Loucy (cell line): ENCODE data around the gene FAF2.

Source experiments
- H2AFZ ChIP-seq: fragments of 200-600 bp; sonication (generic); 2 replicates; pipeline ENCODE4 v1.6.0; 2016; ENCODE audit warnings: antibody characterized with exemption, mild to moderate bottlenecking, low read length, moderate library complexity
- H3F3A ChIP-seq: fragments of 200-600 bp; 2 replicates; pipeline ENCODE4 v1.6.0; 2016; ENCODE audit warnings: antibody characterized with exemption, low read depth, mild to moderate bottlenecking
- H3K27me3 ChIP-seq: fragments of 200-600 bp; sonication (generic); 2 replicates; pipeline ENCODE4 v1.6.1; 2014; ENCODE audit warnings: low read length, mild to moderate bottlenecking; ENCODE audit not compliant: insufficient read depth, poor library complexity, severe bottlenecking
- H3K36me3 ChIP-seq: fragments of 200-600 bp; sonication (generic); 2 replicates; pipeline ENCODE4 v1.6.1; 2016; ENCODE audit warnings: low read length; ENCODE audit not compliant: insufficient read depth
- H3K4me1 ChIP-seq: fragments of 200-600 bp; sonication (generic); 2 replicates; pipeline ENCODE4 v1.5.1; 2014; ENCODE audit warnings: low read length, mild to moderate bottlenecking; ENCODE audit not compliant: insufficient read depth, poor library complexity, severe bottlenecking
- H3K4me2 ChIP-seq: fragments of 200-600 bp; sonication (generic); 2 replicates; pipeline ENCODE4 v1.6.0; 2014; ENCODE audit warnings: antibody characterized with exemption, low read length, low read depth, mild to moderate bottlenecking; ENCODE audit not compliant: poor library complexity, severe bottlenecking
- H3K4me3 ChIP-seq: fragments of 200-600 bp; sonication (generic); 2 replicates; pipeline ENCODE4 v1.5.1; 2014; ENCODE audit warnings: low read length, mild to moderate bottlenecking, mixed read lengths; ENCODE audit not compliant: poor library complexity, severe bottlenecking
- H3K79me2 ChIP-seq: fragments of 200-600 bp; sonication (generic); 2 replicates; pipeline ENCODE4 v1.6.1; 2014; ENCODE audit warnings: low read length; ENCODE audit not compliant: insufficient read depth
- H3K9ac ChIP-seq: fragments of 200-600 bp; sonication (generic); 2 replicates; pipeline ENCODE4 v1.6.0; 2014; ENCODE audit warnings: mild to moderate bottlenecking, low read depth, low read length, moderate library complexity; ENCODE audit not compliant: poor library complexity, severe bottlenecking
- H3K9me2 ChIP-seq: fragments of 200-600 bp; sonication (generic); replicated peaks from 2 replicates; pipeline ENCODE4 v1.6.1; 2016; ENCODE audit warnings: low read depth, low read length, mixed read lengths
- H3K9me3 ChIP-seq: fragments of 200-600 bp; sonication (generic); 2 replicates; pipeline ENCODE4 v1.6.1; 2014; ENCODE audit warnings: mild to moderate bottlenecking, antibody characterized with exemption, low read length, low read depth; ENCODE audit not compliant: insufficient read depth
- H4K20me1 ChIP-seq: fragments of 200-600 bp; sonication (generic); 2 replicates; pipeline ENCODE4 v1.6.0; 2014; ENCODE audit warnings: antibody characterized with exemption, low read length, mild to moderate bottlenecking; ENCODE audit not compliant: insufficient read depth, poor library complexity, severe bottlenecking
- EZH2phosphoT487 ChIP-seq: fragments of 200-600 bp; IDR thresholded peaks from 2 replicates; pipeline ENCODE4 v1.6.1; 2018; ENCODE audit warnings: antibody characterized with exemption, mild to moderate bottlenecking, moderate library complexity, borderline replicate concordance
- TF ChIP-seq, protein P1 (sequence below): fragments of 200-600 bp; sonication (generic); conservative IDR thresholded peaks from 2 replicates; pipeline ENCODE4 v1.5.1; 2014; ENCODE audit warnings: mild to moderate bottlenecking, antibody characterized with exemption, low read length

Gene FAF2

DNA sequence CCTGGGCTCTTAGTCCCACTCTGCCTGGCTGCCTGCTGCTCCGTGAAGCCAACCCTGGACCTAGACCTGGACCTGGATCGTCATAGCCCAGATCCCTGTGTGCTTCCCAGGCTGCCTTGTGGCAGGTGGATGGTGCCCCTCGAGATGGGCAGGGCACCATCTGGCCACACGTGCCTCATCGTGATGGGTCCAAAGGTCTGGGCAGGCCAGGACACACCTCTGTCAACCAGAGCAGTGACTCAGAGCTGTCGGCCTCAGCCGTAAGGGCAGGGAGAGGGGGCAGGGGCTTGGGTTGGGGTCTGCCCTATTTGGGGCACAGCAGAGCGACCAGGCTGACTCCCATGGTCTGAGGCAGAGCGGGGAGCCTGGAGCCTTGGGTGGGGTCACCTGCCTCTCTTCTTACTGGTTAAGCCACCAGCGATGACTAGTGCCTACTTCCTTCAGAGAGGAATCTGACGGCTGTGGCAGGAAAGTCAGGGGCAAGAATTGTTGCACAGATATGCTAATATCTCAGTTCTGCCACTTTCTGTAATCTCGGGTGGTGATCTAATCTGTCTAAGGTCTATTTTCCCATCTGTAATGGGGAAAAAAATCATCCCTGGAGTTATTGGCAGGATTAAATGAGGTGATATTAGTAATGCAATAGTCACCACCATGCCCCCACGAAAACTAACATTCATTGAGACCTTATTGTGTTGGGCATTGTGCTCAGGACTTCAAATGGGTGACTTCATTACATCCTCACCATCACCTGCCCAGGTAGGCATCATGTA is 97.7 kb downstream of the FAF2 start:
- H3F3A ChIP-seq: no peaks in the 10 kb centered on the region
- no peaks in the 10 kb centered on the region for H4K20me1 ChIP-seq
- H3K4me1 ChIP-seq: peaks cover 8% of the 10 kb centered on the region
- no peaks in the 10 kb centered on the region for H3K9me3 ChIP-seq
- H3K27me3 ChIP-seq: no peaks in the 10 kb centered on the region
- H2AFZ ChIP-seq: no peak overlapping the region
- H3K9me2 ChIP-seq: no peaks in the 10 kb centered on the region
- H3K9ac ChIP-seq: no peak overlapping the region
- H3K79me2 ChIP-seq: peaks cover 20% of the 10 kb centered on the region; the same call in 1 of the 2 replicates
- H3K36me3 ChIP-seq: no peaks in the 10 kb centered on the region
- H3K4me2 ChIP-seq: no peak overlapping the region
- H3K4me3 ChIP-seq: no peak overlapping the region
- no peak for TF ChIP-seq EZH2phosphoT487

DNA sequence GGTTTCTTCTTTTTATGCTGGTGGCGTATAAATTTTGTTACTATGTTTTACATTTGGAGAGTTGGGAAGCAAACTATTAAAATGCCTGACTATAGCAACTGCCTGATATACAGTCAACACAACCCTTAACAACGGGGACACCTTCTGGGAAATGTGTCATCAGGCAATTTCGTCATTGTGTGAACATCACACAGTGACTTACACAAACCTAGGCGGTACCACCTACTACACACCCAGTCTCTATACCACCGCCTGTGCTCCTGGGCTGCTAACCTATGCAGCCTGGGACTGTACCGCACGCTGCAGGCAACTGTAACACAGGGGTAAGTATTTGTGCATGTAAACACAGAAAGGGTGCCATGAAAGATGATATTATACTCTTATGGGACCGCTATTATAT is 99.6 kb downstream of the FAF2 start:
- Histone ChIP-seq H2AFZ (no peak overlapping the region), H3K36me3 (no peaks in the 10 kb centered on the region), H3K4me3 (no peak overlapping the region), H3K27me3 (no peaks in the 10 kb centered on the region), H3K9me2 (no peaks in the 10 kb centered on the region), H4K20me1 (no peaks in the 10 kb centered on the region), H3K4me2 (no peak overlapping the region), H3K4me1 (no peaks in the 10 kb centered on the region), H3K79me2 (peaks cover 20% of the 10 kb centered on the region; the same call in 1 of the 2 replicates), H3F3A (no peaks in the 10 kb centered on the region), H3K9me3 (no peaks in the 10 kb centered on the region), H3K9ac (no peak overlapping the region)
- TF ChIP-seq, protein P1, sequence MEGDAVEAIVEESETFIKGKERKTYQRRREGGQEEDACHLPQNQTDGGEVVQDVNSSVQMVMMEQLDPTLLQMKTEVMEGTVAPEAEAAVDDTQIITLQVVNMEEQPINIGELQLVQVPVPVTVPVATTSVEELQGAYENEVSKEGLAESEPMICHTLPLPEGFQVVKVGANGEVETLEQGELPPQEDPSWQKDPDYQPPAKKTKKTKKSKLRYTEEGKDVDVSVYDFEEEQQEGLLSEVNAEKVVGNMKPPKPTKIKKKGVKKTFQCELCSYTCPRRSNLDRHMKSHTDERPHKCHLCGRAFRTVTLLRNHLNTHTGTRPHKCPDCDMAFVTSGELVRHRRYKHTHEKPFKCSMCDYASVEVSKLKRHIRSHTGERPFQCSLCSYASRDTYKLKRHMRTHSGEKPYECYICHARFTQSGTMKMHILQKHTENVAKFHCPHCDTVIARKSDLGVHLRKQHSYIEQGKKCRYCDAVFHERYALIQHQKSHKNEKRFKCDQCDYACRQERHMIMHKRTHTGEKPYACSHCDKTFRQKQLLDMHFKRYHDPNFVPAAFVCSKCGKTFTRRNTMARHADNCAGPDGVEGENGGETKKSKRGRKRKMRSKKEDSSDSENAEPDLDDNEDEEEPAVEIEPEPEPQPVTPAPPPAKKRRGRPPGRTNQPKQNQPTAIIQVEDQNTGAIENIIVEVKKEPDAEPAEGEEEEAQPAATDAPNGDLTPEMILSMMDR: no peak
- TF ChIP-seq EZH2phosphoT487: no peak

DNA sequence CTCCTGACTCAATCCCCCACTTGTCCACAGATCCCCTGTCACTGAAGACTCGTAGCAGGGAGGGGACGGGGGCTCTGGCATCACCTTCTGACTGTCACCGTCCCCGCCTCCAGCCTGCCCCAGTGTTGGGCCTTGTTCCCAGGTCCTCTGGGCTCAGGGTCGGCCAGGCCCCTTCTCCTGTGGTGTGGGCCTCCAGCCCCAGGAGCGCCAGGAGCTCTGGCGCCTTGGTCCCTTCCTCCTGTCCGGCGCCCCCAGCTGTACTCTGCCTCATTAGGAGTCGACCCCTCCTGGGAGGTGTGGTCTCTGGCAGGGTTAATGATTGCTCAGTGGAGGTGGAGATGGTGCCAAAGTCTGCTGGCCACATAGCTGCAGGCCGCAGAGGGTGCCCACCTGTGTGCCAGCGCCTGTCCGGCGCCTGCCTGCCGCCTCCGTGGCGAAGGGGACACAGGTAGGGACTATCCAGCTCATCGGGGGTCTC is 100.8 kb downstream of the FAF2 start, which contains the start of gene CDHR2:
Gene CDHR2 (plus strand): TSS at position 376 of the 478 bp plus-strand sequence. CDS start 16,011 bp downstream, outside the sequence.
- no peak within 1 kb of the TSS for H3K4me3 ChIP-seq
- no peaks in the 10 kb centered on the region for H3K36me3 ChIP-seq
- peaks cover 14% of the 10 kb centered on the region; the same call in 1 of the 2 replicates for H3K79me2 ChIP-seq
- H3K27me3 ChIP-seq: no peaks in the 10 kb centered on the region
- H4K20me1 ChIP-seq: no peaks in the 10 kb centered on the region
- no peaks in the 10 kb centered on the region for H3K9me2 ChIP-seq
- no peak within 1 kb of the TSS for H3K4me2 ChIP-seq
- no peaks in the 10 kb centered on the region for H3K9me3 ChIP-seq
- no peak within 1 kb of the TSS for H2AFZ ChIP-seq
- no peaks in the 10 kb centered on the region for H3F3A ChIP-seq
- H3K4me1 ChIP-seq: no peaks in the 10 kb centered on the region
- no peak within 1 kb of the TSS for H3K9ac ChIP-seq
- TF ChIP-seq EZH2phosphoT487: no peak
- TF ChIP-seq, protein P1: no peak
